GM13976 (cell line): ENCODE results near the gene IFITM2.
"Not testable (repeated sequence)": the region's sequence is repeated elsewhere in the genome, so short reads cannot be mapped to it uniquely, and the experiment has no call there.

Source experiments
- DNase-seq: peaks from one replicate; pipeline ENCODE4 v3.0.0; 2012; ENCODE audit warnings: low spot score
- in situ Hi-C: fragments of 300-500 bp; cut with MboI; formaldehyde crosslinking; loops from one replicate; pipeline ENCODE4 v1.12.0; 2022; ENCODE audit warnings: low sequenced_read_pairs, mixed read lengths, inconsistent platforms; ENCODE audit not compliant: unreplicated experiment
- TF ChIP-seq, protein P1 (sequence below): IDR thresholded peaks from 2 replicates; pipeline ENCODE4 v1.5.1; 2012; ENCODE audit warnings: borderline replicate concordance, mild to moderate bottlenecking; ENCODE audit not compliant: insufficient read depth; ENCODE audit errors: extremely low read depth, missing control alignments, control extremely low read depth

The IFITM2 gene

DNA sequence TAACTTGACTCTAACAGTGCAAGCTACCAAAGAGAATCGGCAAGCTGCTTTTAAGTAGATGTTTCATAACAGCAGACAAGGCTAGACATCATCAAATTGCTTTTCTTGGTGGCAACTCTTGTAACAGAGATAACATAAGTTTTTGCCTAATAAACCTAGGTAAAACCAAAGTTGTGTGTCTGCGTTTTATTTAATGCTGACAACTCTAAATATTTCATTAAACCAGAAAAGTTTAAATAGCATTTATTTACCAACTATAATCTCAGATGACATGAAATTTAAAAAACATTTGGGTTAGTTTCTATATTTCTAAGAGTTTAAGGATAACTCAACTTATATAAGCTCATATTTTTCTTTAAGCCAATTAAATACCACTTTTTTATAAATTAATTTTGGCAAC, 32.3 kb downstream of the IFITM2 start:
- in situ Hi-C loops: no loop called here
- DNase-seq: no peak
- TF ChIP-seq, protein P1, sequence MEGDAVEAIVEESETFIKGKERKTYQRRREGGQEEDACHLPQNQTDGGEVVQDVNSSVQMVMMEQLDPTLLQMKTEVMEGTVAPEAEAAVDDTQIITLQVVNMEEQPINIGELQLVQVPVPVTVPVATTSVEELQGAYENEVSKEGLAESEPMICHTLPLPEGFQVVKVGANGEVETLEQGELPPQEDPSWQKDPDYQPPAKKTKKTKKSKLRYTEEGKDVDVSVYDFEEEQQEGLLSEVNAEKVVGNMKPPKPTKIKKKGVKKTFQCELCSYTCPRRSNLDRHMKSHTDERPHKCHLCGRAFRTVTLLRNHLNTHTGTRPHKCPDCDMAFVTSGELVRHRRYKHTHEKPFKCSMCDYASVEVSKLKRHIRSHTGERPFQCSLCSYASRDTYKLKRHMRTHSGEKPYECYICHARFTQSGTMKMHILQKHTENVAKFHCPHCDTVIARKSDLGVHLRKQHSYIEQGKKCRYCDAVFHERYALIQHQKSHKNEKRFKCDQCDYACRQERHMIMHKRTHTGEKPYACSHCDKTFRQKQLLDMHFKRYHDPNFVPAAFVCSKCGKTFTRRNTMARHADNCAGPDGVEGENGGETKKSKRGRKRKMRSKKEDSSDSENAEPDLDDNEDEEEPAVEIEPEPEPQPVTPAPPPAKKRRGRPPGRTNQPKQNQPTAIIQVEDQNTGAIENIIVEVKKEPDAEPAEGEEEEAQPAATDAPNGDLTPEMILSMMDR: no peak

DNA sequence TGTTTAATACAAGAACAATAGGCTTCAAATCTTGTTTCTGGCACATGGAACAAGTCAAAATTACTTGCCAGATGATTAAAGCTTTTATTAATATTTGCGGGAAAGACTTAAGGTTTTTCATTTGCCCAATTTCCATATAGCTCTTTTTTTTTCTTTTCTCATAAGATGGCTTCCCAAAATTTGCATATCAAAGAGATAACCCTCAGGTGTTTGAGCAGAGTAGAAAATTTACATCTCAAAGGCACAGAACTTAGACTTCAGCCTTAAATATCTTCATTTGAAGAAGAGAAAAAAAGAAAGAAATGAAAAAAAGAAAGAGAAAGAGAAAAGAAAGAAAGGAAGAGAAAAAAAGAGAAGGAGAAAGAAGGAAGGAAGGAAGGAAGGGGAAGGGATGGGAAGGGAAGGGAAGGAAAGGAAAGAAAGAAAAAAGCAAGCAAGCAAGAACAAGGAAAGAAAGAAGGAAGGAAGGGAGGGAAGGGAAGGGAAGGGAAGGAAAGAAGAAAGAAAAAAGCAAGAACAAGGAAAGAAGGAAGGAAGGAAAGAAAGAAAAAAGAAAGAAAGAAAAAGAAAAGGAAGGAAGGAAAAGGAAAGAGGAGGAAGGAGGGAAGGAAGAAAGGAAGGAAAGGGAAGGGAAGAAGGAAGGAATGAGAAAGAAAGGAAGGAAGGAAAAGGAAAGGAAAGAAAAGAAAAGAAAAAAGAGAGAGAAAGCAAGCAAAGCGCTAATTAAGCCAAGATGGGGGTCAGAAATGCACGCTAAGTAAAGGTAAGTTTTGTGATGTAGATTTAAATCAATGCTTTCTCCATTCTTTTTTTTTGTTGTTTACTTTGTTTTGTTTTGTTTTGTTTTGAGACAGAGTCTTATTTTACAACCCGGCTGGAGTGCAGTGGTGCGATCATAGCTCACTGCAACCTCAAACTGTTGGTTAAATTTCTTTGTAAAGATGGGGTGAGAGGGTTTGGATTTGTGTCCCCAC, 33.2 kb downstream of the IFITM2 start:
- in situ Hi-C loops: no loop called here

DNA sequence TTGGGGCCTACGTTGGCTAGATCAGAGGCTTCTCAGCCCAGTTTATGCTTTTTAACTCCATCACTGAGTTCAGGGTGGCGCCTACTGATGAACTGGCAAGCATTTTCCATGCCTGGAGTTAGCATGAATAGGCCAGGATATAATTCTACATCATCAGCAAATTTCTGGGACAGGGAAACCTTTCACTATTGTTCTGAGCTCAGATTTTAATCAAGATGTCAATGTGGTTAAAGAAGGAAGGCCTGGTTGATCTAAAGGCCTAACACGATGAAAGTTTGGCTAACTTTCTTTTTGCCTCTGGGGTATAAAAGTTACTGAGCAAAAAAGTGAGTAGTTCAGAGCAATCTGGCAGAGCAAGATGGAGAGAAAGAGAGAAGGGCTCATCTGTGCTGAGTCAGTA, 34.7 kb downstream of the IFITM2 start:
- no peak for DNase-seq
- TF ChIP-seq, protein P1: no peak
- in situ Hi-C loops: no loop called here

More for the DNA sequence above, 33.2 kb downstream of the IFITM2 start:
- DNase-seq: no peak
- TF ChIP-seq, protein P1: no peak

DNA sequence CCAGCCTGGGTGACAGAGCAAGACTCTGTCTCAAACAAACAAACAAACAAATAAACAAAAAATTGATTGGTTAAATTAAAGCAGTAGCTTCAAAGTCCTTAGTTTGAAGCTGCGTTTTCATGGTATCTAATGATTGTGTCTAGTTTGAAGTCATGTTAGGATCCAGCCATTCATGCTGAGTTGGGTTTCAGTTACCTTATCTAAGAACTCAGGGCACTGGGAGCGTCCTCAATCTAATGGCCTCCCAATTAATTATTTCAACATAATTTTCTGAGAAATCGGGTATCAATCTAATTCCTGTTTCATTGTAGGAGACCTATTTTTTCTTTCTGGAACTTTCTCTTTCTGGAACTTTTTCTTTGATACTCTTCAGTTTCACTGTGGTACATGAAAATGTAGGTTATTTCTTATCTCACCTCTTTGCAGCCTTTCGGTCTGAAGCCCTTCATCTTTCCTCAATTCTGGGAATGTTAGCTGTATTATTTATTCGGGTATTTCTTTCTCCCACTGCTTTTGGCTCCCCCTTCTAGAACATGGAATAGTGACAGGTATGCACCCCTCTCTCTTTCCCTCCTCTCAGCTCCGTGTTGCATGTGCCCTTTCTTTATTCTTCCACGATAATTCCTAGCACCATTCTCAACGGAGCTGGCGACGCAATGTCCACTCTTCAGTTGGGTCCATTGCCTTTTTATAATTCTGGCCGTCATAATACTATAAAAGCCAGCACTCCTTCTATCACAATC, 37.4 kb downstream of the IFITM2 start:
- TF ChIP-seq, protein P1: no peak
- in situ Hi-C loops: no loop called here
- DNase-seq: no peak

DNA sequence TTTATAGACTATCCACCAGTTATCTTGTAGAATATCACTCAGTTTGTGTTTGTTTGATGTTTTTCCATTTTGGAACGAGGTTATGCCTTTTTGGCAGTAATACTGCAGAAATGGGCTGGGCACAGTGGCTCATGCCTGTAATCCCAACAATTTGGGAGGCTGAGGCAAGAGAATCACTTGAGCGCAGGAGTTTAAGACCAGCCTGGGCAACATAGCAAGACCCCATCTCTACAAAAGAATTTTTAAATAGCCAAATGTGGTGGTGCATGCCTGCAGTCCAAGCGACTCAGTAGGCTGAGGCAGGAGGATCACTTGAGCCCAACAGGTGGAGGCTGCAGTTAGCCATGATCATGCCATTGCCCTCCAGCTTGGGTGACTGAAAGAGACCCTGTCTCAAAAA, 38.9 kb downstream of the IFITM2 start:
- in situ Hi-C loops: no loop called here
- no peak for DNase-seq
- TF ChIP-seq, protein P1: no peak

DNA sequence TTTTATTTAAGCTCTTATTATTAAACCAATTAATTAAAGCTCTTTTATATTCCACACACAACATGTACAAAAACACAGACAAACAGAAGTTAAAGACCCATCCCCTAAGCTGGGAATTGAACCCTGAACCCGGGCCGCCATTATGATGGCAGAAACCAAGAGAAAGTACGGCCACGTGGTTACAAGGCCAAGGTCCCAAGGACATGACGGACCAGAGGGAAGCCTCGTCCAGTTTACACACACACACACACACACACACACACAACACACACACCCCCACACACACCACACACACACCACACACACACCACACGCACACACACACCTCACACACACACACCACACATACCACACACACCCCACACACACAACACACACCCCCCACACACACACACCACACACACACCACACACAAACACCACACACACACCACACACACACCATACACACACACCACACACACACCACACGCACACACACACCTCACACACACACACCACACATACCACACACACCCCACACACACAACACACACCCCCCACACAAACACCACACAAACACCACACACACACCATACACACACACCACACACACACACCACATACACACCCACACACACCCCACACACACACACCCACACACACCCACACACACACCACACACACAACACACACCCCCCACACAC, 41.8 kb downstream of the IFITM2 start:
- in situ Hi-C loops, DNase-seq: not testable (repeated sequence)

DNA sequence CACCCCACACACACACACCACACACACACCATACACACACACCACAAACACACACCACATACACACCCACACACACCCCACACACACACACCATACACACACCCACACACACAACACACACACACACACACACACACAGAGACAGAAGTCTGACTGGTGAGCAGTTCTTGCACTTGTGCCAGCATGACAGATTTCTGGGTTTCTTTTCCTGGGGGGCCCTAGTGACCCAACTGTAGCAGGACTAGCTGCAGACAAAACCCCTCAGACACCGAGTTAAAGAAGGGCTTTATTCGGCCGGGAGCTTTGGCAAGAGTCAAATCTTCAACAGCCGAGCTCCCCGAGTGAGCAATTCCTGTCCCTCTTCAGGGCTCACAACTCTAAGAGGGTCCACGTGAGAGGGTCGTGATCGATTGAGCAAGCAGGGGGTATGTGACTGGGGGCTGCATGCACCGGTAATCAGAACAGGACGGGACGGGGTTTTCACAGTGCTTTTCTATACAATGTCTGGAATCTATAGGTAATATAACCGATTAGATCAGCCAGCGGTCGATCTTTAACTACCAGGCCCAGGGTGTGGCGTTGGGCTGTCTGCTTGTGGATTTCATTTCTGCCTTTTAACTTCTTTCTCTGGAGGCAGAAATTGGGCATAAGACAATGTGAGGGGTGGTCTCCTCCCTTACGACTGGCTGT, 42.6 kb downstream of the IFITM2 start:
- DNase-seq, in situ Hi-C loops: not testable (repeated sequence)
